Esophagus muscularis mucosa (tissue), 4 donors: ENCODE measurements around the gene ICOS.

Source experiments
- CTCF ChIP-seq, 3 experiments: fragments of 200-600 bp in 2 of 3; fragments of 450-650 bp in 1 of 3; sonication (generic) in 2 of 3; IDR thresholded peaks; one replicate each; pipeline ENCODE4 v1.5.1; 2017 to 2019; ENCODE audit warnings: antibody characterized with exemption in 3 of 3, mild to moderate bottlenecking in 2 of 3, moderate library complexity in 1 of 3
- EP300 ChIP-seq: sonication (generic); formaldehyde crosslinking; IDR thresholded peaks from one replicate; pipeline ENCODE4 v1.6.1; 2017; ENCODE audit warnings: antibody characterized with exemption
- POLR2A ChIP-seq: fragments of 450-650 bp; IDR thresholded peaks from one replicate; pipeline ENCODE4 v1.6.1; 2017; ENCODE audit warnings: antibody characterized with exemption, moderate library complexity, mild to moderate bottlenecking, low read depth
- POLR2AphosphoS5 ChIP-seq, 2 donors: sonication (generic); formaldehyde crosslinking; IDR thresholded peaks; one replicate each; pipeline ENCODE4 v1.6.1; 2017; ENCODE audit warnings: antibody characterized with exemption in 2 of 2

DNA sequence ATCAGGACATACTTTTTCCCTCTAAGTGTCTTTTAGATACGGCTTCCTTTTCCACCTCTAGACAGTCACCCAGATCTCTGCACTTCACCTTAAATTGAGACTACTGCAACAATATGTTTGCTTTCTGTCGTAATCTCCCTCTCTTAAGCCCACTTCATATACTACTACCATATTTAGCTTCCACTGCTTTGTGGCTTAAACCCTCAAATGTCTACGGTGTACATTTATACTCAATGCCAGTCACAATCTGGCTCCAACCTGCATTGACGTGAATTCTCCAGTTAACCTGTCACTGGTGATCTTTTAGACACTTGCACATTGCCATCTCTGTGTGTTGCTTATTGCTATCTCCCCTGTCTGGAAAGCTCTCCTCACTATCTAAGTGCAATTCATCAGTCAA is 56.4 kb downstream of the ICOS start:
- TF ChIP-seq CTCF (IDR thresholded peaks at IDR 0.05) (no peak), POLR2A (no peak), POLR2AphosphoS5 (IDR thresholded peaks at IDR 0.05) (no peak), EP300 (no peak)
